IPS-18a (cell line): ENCODE results near the gene CREBZF.
"Not testable (repeated sequence)": the region's sequence is repeated elsewhere in the genome, so short reads cannot be mapped to it uniquely, and the experiment has no call there.

Experiments
- H3K27ac ChIP-seq: one replicate; pipeline ENCODE4 v1.5.1; 2013; ENCODE audit warnings: low read length
- H3K27me3 ChIP-seq: one replicate; pipeline ENCODE4 v1.6.1; 2013; ENCODE audit warnings: mild to moderate bottlenecking, low read length; ENCODE audit not compliant: control insufficient read depth, insufficient read depth
- H3K36me3 ChIP-seq: one replicate; pipeline ENCODE4 v1.6.1; 2013; ENCODE audit warnings: low read depth, low read length; ENCODE audit not compliant: control insufficient read depth
- H3K4me1 ChIP-seq: one replicate; pipeline ENCODE4 v1.6.1; 2013; ENCODE audit warnings: low read depth, low read length; ENCODE audit not compliant: control insufficient read depth
- H3K4me3 ChIP-seq: one replicate; pipeline ENCODE4 v1.5.1; 2013; ENCODE audit warnings: low read length
- H3K9ac ChIP-seq: one replicate; pipeline ENCODE4 v1.6.1; 2013; ENCODE audit warnings: mild to moderate bottlenecking, low read length, moderate library complexity
- H3K9me3 ChIP-seq: one replicate; pipeline ENCODE4 v1.6.1; 2013; ENCODE audit warnings: low read depth, low read length; ENCODE audit not compliant: control insufficient read depth

Gene CREBZF

GRCh38 chr11:85685820-85686459, 21.0 kb upstream of the CREBZF start, which contains the start of gene CCDC89:
Gene CCDC89 (minus strand): TSS chr11:85686195. CDS start chr11:85686130, 65 bp downstream.
- Histone ChIP-seq H3K27ac (no peak within 1 kb of the TSS), H3K9me3 (no peaks in the 10 kb centered on the region), H3K9ac (no peak within 1 kb of the TSS), H3K36me3 (no peaks in the 10 kb centered on the region), H3K4me1 (peaks cover 3% of the 10 kb centered on the region), H3K4me3 (no peak within 1 kb of the TSS), H3K27me3 (no peaks in the 10 kb centered on the region)

- H3K4me3 ChIP-seq: no peak overlapping the region
- no peak overlapping the region for H3K27ac ChIP-seq
Measured at GRCh38 chr11:85685125-85685819, 20.3 kb upstream of the CREBZF start.

GRCh38 chr11:85682330-85683305, 17.7 kb upstream of the CREBZF start:
- Histone ChIP-seq H3K4me3 (no peak overlapping the region), H3K36me3 (no peaks in the 10 kb centered on the region), H3K4me1 (peaks cover 3% of the 10 kb centered on the region), H3K9ac (no peak overlapping the region), H3K27me3 (no peaks in the 10 kb centered on the region), H3K27ac (no peak overlapping the region), H3K9me3 (no peaks in the 10 kb centered on the region)

More at GRCh38 chr11:85685125-85685819, 20.3 kb upstream of the CREBZF start:
- Histone ChIP-seq H3K9me3 (no peaks in the 10 kb centered on the region), H3K4me1 (peaks cover 3% of the 10 kb centered on the region), H3K36me3 (no peaks in the 10 kb centered on the region), H3K27me3 (no peaks in the 10 kb centered on the region), H3K9ac (no peak overlapping the region)

GRCh38 chr11:85680897-85681296, 16.0 kb upstream of the CREBZF start:
- no peaks in the 10 kb centered on the region for H3K36me3 ChIP-seq

GRCh38 chr11:85679576-85679975, 14.6 kb upstream of the CREBZF start:
- H3K9ac ChIP-seq: no peak overlapping the region
- H3K4me1 ChIP-seq: peaks cover 3% of the 10 kb centered on the region
- no peaks in the 10 kb centered on the region for H3K27me3 ChIP-seq

More at GRCh38 chr11:85680897-85681296, 16.0 kb upstream of the CREBZF start:
- H3K27ac ChIP-seq: no peak overlapping the region
- no peaks in the 10 kb centered on the region for H3K27me3 ChIP-seq
- H3K9me3 ChIP-seq: no peaks in the 10 kb centered on the region
- peaks cover 3% of the 10 kb centered on the region for H3K4me1 ChIP-seq
- no peak overlapping the region for H3K4me3 ChIP-seq
- no peak overlapping the region for H3K9ac ChIP-seq

GRCh38 chr11:85673393-85673792, 8.5 kb upstream of the CREBZF start:
- Histone ChIP-seq H3K27ac (no peak overlapping the region), H3K36me3 (no peaks in the 10 kb centered on the region), H3K27me3 (peaks cover 10% of the 10 kb centered on the region), H3K9me3 (peaks cover 3% of the 10 kb centered on the region), H3K9ac (no peak overlapping the region), H3K4me3 (no peak overlapping the region), H3K4me1 (no peaks in the 10 kb centered on the region)

More at GRCh38 chr11:85679576-85679975, 14.6 kb upstream of the CREBZF start:
- Histone ChIP-seq H3K9me3 (no peaks in the 10 kb centered on the region), H3K27ac (no peak overlapping the region), H3K4me3 (no peak overlapping the region), H3K36me3 (no peaks in the 10 kb centered on the region)

GRCh38 chr11:85672105-85672902, 7.4 kb upstream of the CREBZF start:
- Histone ChIP-seq H3K9ac (no peak overlapping the region), H3K9me3 (peaks cover 3% of the 10 kb centered on the region), H3K27me3 (peaks cover 10% of the 10 kb centered on the region), H3K27ac (no peak overlapping the region), H3K4me3 (no peak overlapping the region), H3K4me1 (no peaks in the 10 kb centered on the region), H3K36me3 (no peaks in the 10 kb centered on the region)

GRCh38 chr11:85670949-85671663, 6.2 kb upstream of the CREBZF start:
- not testable (repeated sequence) for H3K4me1 ChIP-seq, H3K27me3 ChIP-seq, H3K9ac ChIP-seq, H3K9me3 ChIP-seq, H3K36me3 ChIP-seq, H3K4me3 ChIP-seq, H3K27ac ChIP-seq

- no peak overlapping the region for H3K4me3 ChIP-seq
Measured at GRCh38 chr11:85668157-85668556, 3.2 kb upstream of the CREBZF start.

GRCh38 chr11:85666687-85667086, 1.8 kb upstream of the CREBZF start:
- Histone ChIP-seq H3K36me3 (peaks cover 11% of the 10 kb centered on the region), H3K4me1 (peaks cover 6% of the 10 kb centered on the region), H3K27ac (no peak overlapping the region), H3K27me3 (no peaks in the 10 kb centered on the region), H3K4me3 (no peak overlapping the region), H3K9me3 (no peaks in the 10 kb centered on the region), H3K9ac (no peak overlapping the region)

More at GRCh38 chr11:85668157-85668556, 3.2 kb upstream of the CREBZF start:
- peaks cover 9% of the 10 kb centered on the region for H3K27me3 ChIP-seq
- no peak overlapping the region for H3K9ac ChIP-seq
- peaks cover 6% of the 10 kb centered on the region for H3K4me1 ChIP-seq
- H3K36me3 ChIP-seq: peaks cover under 1% of the 10 kb centered on the region
- H3K27ac ChIP-seq: no peak overlapping the region
- peaks cover 3% of the 10 kb centered on the region for H3K9me3 ChIP-seq
